Measurements from ENCODE around the gene FOXK1. TPM values are rescaled to one million over a fixed set of nuclear protein-coding genes. Genes with fewer than 3 reads are reported as not detected.
A peak's percentile ranks its signal among the peaks of the same experiment; 100 is the strongest.
"Not testable (repeated sequence)": the region's sequence is repeated elsewhere in the genome, so short reads cannot be mapped to it uniquely, and the experiment has no call there.

FOXK1 gene
- total and polyA plus RNA-seq, 8 donors, result 2.9 to 88.1 (median 21.6) TPM

DNA sequence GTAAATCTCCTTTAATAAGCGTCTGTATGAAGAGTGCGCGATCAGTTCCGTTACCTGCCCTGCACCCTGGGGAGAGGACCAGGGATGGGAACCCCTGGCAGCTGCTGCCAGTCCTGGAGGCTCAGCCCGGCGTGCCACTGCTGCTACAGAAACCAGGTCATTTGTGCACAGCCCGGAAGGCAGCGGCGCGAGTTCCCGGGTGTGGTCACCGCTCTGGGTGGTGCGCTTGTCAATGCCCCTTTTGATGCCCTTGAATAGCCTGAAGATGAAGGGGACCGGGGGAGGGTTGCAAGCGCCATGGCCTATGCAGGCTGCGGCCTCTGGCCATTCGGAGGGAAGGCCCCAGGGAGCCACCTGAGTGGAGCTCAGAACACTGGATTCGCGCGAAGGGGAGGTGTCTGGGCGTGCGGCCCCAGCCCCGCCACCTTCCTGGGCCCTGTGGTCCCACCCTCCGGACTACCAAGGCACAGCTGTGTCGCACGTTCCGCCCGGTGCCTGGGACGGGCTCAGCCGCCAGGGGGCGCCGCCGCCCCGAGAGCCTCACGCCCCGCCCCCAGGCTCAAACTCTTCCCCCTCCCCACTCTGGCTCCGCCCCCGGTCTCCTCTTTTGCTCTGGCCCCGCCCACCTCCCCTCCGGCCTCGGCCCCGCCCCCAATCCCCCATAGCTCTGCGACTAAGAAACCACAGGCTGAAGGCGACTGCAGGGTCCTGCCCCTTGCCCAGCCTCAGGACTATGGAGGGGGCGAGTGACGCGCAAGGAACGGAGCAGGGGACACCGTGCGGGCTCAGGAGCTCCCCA is 109.8 kb downstream of the FOXK1 start:
- TF ChIP-seq, protein P1, sequence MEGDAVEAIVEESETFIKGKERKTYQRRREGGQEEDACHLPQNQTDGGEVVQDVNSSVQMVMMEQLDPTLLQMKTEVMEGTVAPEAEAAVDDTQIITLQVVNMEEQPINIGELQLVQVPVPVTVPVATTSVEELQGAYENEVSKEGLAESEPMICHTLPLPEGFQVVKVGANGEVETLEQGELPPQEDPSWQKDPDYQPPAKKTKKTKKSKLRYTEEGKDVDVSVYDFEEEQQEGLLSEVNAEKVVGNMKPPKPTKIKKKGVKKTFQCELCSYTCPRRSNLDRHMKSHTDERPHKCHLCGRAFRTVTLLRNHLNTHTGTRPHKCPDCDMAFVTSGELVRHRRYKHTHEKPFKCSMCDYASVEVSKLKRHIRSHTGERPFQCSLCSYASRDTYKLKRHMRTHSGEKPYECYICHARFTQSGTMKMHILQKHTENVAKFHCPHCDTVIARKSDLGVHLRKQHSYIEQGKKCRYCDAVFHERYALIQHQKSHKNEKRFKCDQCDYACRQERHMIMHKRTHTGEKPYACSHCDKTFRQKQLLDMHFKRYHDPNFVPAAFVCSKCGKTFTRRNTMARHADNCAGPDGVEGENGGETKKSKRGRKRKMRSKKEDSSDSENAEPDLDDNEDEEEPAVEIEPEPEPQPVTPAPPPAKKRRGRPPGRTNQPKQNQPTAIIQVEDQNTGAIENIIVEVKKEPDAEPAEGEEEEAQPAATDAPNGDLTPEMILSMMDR (IDR thresholded peaks at IDR 0.05), result peak in 5 of 7 experiments; percentile 9 to 83 (median 44)
- TF ChIP-seq POLR2AphosphoS5 (IDR thresholded peaks at IDR 0.05), result no peak
- DNase-seq, result peak; percentile 33 to 94
- Histone ChIP-seq H3K4me1 (peaks cover 5 to 20% (median 11%) of the 10 kb centered on the region in 4 donors), H3K27ac (peak overlapping the region in 3 of 5 donors; percentile 35 to 77 (median 42)), H3K9me3 (no peaks in the 10 kb centered on the region), H3K36me3 (peaks cover 45 to 61% (median 55%) of the 10 kb centered on the region in 4 donors), H3K4me3 (peak overlapping the region; percentile 35 to 53 (median 50)), H3K27me3 (no peaks in the 10 kb centered on the region)
- intact Hi-C loops (cut with DNase I; ENCODE audit: low total_unique reads), result no loop called here
- WGBS, 5 donors, result 45 to 65% (median 61%) methylated on average over 18 to 50 of the region's 50 CpGs

DNA sequence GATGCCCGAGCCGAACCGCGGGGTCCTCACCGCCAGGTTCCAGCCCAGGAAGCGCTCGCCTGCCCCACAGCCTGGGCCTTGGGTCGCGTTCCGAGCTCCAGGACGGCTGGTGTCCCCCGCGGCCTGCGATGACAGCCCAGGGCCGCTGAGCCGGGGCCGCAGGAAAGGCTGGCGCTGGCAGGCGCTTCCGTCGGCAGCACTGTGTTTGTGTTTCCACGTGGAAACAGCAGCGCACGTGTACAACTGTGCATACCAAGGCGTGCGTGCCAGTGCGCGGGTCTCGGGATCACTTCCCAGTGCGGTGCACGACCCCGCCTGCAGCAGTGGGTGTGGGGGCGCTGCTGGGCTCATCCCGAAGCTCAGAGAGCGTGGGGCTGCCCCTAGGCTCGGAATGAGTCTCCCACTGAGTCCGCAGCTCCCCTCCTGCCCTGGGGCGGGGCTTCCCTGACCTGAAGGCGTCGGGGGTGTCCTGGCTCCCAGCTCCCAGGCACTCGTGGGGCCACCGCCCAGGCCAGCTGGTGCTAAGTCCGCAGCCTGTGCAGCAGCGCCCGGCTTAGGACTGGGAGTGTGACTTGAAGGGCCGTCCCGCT is 110.5 kb downstream of the FOXK1 start:
- Histone ChIP-seq H3K27ac (peak overlapping the region in 3 of 5 donors; percentile 35 to 77 (median 42)), H3K4me1 (peaks cover 5 to 20% (median 11%) of the 10 kb centered on the region in 4 donors), H3K36me3 (peaks cover 38 to 54% (median 48%) of the 10 kb centered on the region in 4 donors), H3K9me3 (no peaks in the 10 kb centered on the region), H3K27me3 (no peaks in the 10 kb centered on the region), H3K4me3 (peak overlapping the region; percentile 35 to 53 (median 50))
- TF ChIP-seq POLR2A (IDR thresholded peaks at IDR 0.05) (no peak), POLR2AphosphoS5 (IDR thresholded peaks at IDR 0.05) (peak in 1 of 3 donors; percentile 10)
- DNase-seq, result peak in 1 of 2 donors; percentile 78
- intact Hi-C loops (cut with DNase I; ENCODE audit: low total_unique reads), result no loop called here
- 35 to 55% (median 44%) methylated on average over 33 to 47 of the region's 47 CpGs; no CpG with 5 or more reads in 1 of the 5 donors for WGBS, 5 donors

DNA sequence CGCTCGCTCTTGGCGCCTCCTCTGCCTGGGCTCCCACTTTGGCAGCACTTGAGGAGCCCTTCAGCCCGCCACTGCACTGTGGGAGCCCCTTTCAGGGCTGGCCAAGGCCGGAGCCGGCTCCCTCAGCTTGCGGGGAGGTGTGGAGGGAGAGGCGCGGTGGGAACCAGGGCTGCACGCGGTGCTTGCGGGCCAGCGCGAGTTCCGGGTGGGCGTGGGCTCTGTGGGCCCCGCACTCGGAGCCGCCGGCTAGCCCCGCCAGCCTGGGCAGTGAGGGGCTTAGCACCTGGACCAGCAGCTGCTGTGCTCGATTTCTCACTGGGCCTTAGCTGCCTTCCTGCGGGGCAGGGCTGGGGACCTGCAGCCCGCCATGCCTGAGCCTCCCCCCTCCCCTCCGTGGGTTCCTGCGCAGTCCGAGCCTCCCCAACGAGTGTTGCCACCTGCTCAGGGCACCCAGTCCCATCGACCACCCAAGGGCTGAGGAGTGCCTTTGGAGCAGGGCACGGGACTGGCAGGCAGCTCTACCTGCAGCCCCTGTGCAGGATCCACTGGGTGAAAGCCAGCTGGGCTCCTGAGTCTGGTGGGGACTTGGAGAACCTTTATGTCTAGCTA is 111.4 kb downstream of the FOXK1 start:
- H3K27ac ChIP-seq; intact Hi-C loops (cut with DNase I; ENCODE audit: low total_unique reads); H3K9me3 ChIP-seq; H3K4me3 ChIP-seq; H3K27me3 ChIP-seq; DNase-seq: not testable (repeated sequence)
- Histone ChIP-seq H3K4me1 (peaks cover 5 to 25% (median 14%) of the 10 kb centered on the region in 4 donors), H3K36me3 (peaks cover 30 to 45% (median 39%) of the 10 kb centered on the region in 4 donors)
- WGBS, 5 donors, result 92 to 97% (median 94%) methylated on average over 10 to 30 of the region's 30 CpGs

DNA sequence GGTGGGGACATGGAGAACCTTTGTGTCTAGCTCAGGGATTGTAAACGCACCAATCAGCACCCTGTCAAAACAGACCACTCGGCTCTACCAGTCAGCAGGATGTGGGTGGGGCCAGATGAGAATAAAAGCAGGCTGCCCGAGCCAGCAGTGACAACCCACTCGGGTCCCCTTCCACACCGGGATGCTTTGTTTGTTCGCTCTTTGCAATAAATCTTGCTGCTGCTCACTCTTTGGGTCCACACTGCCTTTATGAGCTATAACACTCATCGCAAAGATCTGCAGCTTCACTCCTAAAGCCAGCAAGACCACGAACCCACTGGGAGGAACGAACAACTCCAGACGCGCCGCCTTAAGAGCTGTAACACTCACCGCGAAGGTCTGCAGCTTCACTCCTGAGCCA is 112.1 kb downstream of the FOXK1 start:
- H3K27ac ChIP-seq; H3K27me3 ChIP-seq; DNase-seq; intact Hi-C loops (cut with DNase I; ENCODE audit: low total_unique reads); H3K4me3 ChIP-seq; H3K9me3 ChIP-seq: not testable (repeated sequence)
- WGBS, 5 donors, result 76 to 85% (median 80%) methylated on average over 10 to 14 of the region's 14 CpGs
- Histone ChIP-seq H3K4me1 (peaks cover 5 to 27% (median 14%) of the 10 kb centered on the region in 4 donors), H3K36me3 (peaks cover 23 to 38% (median 32%) of the 10 kb centered on the region in 4 donors)

DNA sequence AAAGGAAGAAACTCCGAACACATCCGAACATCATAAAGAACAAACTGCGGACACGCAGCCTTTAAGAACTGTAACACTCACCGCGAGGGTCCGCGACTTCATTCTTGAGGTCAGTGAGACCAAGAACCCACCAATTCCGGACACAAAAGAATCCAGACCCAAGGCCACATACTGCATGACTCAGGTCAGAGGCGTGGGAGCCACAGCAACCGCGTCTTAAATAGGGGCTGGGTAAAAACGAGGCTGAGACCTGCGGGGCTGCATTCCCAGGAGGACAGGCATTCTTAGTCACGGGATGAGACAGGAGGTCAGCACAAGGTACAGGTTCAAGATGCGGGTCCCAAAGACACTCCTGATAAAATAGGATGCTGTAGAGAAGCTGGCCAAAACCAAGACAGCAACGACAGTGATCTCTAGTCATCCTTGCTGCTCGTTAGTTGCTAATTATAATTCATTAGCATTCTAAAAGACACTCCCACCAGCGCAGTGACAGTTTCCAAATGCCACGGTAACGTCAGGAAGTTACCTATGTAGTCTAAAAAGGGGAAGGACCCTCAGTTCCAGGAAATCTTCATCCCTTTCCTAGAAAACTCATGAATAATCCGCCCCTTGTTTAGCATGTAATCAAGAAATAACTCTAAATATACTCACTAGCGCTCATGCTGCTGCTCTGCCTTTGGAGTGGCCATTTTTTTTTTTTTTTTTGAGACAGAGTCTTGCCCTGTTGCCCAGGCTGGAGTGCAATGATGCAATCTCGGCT is 112.7 kb downstream of the FOXK1 start:
- no peaks in the 10 kb centered on the region for H3K27me3 ChIP-seq
- no peak overlapping the region for H3K4me3 ChIP-seq
- intact Hi-C loops (cut with DNase I; ENCODE audit: low total_unique reads), result no loop called here
- peaks cover 5 to 27% (median 14%) of the 10 kb centered on the region in 4 donors for H3K4me1 ChIP-seq
- TF ChIP-seq, protein P1 (IDR thresholded peaks at IDR 0.05), result no peak
- TF ChIP-seq POLR2AphosphoS5 (IDR thresholded peaks at IDR 0.05), result no peak
- no peak for TF ChIP-seq EP300 (IDR thresholded peaks at IDR 0.05)
- TF ChIP-seq POLR2A (IDR thresholded peaks at IDR 0.05), result no peak
- no peak overlapping the region for H3K27ac ChIP-seq
- DNase-seq, result no peak
- WGBS, 5 donors, result 85 to 90% (median 87%) methylated on average over 24 of the region's 24 CpGs
- H3K36me3 ChIP-seq, result peaks cover 17 to 32% (median 26%) of the 10 kb centered on the region in 4 donors
- no peaks in the 10 kb centered on the region for H3K9me3 ChIP-seq
